Daoy (cell line): ENCODE data around the gene GALR3. TPM values are rescaled to one million over a fixed set of nuclear protein-coding genes. Genes with fewer than 3 reads are reported as not detected.
"Not testable (repeated sequence)": the region's sequence is repeated elsewhere in the genome, so short reads cannot be mapped to it uniquely, and the experiment has no call there.

Experiments used
- DNase-seq: peaks from one replicate; pipeline ENCODE4 v3.0.0-alpha.2; 2015; ENCODE audit warnings: low read depth
- total RNA-seq: library from RNA; depleted of rRNA; stranded (reverse); fragments of >200 nt; shearing (Covaris generic); gene quantifications from 2 replicates; pipeline ENCODE4 v1.2.3, GENCODE V29; 2014; rRNA removed

The GALR3 gene, protein sequence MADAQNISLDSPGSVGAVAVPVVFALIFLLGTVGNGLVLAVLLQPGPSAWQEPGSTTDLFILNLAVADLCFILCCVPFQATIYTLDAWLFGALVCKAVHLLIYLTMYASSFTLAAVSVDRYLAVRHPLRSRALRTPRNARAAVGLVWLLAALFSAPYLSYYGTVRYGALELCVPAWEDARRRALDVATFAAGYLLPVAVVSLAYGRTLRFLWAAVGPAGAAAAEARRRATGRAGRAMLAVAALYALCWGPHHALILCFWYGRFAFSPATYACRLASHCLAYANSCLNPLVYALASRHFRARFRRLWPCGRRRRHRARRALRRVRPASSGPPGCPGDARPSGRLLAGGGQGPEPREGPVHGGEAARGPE
- not detected in 2 replicates for total RNA-seq

DNA sequence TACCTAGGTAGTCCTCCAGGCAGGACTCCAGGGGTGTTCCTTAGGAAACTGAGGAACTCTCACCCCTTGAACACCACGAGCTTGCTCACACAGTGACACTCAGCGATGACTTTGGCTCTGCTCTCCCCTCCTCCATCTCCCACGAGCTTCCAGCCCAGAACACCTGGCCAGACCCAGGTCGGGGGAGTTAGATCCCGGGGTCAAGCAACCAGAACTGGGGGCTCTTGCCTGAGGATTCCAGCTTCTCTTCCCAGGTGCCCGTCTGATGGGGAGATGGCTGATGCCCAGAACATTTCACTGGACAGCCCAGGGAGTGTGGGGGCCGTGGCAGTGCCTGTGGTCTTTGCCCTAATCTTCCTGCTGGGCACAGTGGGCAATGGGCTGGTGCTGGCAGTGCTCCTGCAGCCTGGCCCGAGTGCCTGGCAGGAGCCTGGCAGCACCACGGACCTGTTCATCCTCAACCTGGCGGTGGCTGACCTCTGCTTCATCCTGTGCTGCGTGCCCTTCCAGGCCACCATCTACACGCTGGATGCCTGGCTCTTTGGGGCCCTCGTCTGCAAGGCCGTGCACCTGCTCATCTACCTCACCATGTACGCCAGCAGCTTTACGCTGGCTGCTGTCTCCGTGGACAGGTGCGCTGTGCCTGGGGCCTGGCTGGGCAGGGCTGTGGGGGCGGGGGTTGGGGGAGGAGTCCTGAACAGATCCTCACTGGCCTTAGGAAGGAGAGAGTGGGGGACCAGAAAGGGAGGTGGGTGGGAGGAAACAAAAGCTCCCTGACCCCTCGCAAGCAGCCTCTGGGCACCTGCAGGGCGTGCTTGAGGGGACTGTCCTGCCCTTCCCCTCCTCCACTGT lies at the start of gene GALR3:
Gene GALR3 (plus strand): TSS at position 249 of the 852 bp plus-strand sequence. CDS start 25 bp downstream, at position 274.
- DNase-seq: no peak

DNA sequence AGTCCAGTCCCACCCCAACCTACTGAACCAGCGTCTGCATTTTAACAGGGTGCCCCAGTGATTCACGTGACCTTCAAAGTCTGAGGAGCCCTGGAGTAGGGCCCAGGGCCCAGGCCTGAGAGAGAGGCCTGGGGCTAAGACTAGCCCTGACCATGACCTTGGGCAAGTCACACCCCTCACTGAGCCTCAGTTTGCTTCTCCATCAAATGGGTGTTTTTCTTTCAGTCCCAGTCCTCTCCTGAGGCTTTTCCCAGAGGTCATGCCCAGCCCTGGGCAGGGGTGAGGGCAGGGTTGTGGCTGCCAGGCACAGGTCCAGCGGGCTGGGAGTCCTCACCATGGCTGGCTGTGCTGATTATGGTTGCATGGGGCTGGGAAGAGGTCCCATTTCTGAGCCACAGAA lies 48.5 kb upstream of the GALR3 start:
- DNase-seq: no peak

DNA sequence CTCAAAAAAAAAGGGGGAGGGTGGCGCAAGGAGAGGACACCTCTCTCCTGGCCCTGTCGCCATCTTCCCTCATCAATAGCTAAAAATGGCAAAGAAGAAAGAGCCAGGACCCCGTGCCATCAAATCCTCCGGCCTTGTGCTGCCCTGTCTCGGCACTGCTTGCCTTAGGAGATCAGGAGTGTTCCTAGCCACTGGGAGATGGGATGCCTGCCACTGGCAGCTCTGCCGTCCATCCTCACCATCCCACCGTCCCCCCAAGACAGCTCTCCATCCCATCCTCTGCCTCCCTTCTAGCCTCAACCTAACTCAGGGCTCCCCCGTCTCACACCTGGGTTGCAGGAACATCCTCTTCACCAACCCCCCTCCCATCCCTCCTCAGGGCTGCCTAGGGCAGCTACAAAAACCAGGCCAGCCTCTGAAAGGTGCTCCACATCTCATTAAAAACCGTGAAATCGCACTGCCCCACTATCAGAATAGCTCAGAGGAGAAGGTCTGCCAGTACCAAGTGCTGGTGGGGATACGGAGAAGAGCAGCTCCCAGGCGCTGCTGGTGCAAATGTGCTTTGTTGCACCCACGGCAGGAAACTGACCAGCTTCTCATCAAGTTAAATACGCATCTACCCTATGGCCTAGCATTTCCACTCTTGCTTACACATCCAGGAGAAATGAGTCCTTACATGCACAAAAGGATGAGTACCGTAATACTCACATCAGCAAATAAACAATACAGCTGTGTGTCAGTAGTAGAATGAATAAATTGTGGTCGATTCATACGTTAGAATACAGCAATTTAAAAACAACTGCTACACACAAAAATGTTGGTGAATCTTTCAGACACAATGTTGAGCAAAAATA lies 47.2 kb upstream of the GALR3 start:
- peak; percentile 61 for DNase-seq

DNA sequence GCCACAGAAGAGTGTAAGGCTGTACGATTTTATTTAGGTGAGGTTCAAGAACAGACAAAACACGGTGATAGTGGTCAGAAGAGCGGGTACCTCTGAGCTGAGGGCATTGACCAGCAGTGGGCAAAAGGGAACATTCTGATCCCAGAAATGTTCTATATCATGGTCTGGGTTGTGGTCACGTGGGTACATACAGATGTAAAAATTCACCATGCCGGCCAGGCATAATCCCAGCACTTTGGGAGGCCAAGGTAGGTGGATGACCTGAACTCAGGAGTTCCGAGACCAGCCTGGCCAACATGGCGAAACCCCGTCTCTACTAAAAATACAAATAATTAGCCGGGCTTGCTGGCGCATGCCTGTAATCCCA lies 46.6 kb upstream of the GALR3 start:
- DNase-seq: peak; percentile 44

DNA sequence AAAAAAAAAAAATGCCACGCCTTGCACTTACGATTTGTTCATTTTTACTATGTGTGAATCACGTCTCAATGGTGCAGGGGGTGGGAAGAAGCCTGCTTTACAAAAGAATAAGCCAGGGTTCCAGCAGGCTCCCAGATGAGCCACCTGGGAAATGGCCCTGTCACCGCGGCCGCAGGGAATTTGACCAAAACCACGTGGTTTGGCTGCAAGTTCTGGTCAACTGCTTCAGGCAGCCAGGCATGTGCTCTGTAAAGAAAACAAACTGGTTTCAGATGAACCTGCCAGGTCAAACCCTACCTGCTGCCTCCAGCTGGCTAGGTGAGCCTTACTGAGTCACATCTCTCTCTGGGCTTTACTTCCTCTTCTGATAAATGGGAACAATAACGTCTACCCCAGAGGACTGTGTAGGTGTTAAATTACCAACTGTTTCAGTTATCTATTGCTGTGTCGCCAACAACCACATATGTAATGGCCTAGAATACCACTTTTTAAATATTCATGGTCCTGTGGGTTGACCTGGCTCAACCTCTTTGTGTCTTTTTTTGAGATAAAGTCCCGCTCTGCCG lies 46.0 kb upstream of the GALR3 start:
- DNase-seq: peak; percentile 89

DNA sequence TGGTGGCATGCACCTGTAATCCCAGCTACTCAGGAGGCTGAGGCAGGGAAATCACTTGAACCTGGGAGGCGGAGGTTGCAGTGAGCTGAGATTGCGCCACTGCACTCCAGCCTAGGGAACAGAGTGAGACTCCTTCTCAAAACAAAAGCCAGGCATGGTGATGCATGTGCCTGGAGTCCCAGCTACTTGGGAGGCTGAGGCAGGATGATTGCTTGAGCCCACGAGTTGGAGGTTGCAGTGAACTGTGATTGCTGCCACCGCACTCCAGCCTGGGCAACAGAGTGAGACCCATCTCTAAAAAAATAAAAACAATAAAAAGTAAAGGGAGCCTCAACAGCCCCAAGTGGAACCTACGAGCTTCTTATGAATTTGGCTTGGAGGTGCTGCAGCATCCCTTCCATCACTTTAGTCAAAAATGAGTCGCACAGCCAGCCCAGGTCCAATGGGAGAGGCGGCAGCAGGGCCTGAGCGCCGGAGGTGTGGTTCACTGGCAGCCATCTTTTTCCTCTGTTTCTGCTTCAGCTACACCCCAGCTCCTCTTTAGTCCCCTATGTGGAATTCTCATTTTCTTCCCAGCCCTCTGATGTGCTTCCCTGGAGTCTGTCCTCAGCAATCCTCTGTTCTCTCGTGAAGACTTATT lies 44.7 kb upstream of the GALR3 start:
- no peak for DNase-seq

DNA sequence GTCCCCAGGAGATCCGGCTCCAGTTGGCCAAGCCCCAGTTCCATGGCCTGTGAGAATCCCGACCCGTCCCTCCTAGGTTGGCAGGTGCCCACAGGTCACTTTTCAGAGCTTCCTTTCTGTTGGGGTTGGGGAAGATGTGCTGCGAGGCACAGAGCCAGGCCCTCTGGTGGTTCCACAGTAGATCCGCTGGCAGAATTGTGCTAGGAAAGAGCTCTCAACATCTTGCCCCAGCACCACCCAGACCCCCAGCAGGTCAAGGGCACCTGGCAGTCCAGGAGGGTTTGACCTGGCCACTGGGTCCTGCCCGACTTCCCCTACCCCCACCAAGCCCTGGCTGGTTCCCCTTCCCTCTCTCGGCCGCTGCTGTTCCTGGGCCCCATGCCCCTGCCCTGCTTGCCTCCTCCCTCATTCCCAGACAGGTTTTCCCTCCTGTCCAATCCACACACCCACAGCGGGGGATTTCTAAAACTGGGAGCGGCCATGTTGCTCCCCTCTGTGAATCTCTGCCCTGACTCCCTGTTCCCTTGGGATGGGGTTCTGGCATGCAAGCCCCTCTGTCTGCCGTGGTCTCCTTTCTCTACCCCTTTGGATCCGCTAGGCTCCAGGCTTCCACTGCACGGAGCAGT lies 41.6 kb upstream of the GALR3 start:
- DNase-seq: no peak

DNA sequence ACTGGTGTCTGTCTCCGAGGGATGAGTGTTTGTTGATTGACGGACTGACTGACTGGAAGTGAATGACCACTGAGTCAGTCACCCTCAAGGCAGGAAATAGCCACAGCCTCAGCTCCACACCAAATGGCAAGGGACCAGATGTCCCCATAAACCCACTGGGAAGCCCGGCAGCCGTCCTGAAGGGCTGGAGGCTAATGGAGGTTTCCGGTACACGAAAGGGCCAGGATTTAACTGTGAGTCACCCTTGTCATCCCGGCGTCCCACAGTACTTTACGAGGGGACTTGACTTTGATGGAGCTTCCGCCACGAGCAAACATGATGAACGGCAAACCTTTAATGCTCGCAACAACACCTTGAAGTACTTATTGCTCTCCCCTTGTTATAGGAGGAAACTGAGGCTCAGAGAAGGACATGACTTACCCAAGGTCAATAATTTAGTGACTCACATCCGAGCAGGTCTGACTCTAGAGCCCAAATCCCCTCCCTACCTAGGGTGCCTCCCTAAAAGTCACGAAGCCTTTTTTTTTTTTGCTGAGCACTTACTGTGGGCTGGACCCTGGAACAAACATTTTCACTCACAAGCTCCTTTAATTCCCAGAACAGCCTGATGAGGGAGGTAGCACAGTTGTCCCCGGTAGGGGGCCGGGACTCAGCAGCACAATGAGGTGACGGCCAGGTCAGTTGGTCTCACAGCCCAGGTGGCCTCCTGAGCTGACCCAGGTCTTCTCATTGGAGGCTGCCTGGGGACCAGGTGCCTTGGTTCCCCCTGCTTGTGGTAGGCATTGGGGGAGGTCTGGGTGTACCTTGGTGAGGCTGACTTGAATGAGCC lies 40.6 kb upstream of the GALR3 start:
- peak; percentile 68 for DNase-seq

DNA sequence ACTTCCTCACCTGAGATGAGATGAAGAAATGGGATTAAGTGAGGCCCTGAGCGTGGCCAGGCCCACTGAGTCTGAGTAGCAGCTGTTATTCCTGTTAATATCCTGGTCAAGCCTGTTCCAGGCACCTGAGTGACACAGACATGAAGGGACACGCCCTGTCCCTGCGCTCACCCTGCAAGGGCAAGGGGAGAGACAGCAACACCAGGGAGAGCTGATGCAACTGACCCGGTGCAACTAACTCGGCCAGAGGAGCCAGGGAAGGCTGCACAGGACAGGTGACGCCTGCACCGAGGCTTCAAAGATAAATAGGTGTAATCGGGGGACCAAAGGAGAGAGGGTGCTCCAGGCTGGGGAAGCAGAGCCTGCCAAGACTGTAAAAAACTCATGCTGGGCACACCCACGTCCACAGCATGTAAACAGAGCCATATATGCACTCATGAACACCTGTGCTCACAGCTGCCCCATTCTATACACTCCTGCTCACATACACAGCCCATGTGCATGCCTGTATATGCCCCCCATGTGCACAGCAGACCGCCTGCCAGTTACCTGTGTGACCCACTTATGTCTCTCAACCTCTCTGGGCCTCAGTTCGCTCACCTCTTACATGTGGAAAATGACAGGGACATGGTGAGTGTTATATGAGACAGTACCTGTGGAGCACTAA lies 38.2 kb upstream of the GALR3 start:
- no peak for DNase-seq

DNA sequence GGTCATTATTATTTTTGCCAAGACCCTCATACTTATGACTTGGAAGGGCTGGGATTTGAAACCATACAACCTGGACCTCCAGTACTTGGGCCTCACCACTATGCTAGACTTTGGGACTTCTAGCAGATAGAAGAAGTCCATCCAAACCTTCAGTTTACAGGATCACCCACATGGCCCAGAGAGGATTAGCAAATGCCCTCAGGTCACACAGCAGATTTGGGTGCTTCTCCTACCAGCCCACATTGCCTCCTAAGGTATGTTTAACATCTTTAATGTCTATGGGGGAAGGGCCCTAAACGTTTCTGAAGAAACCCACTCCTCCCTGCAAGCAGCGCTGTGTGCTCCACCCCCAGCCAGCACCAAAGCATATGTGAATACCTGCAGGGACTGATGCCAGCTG lies 32.9 kb upstream of the GALR3 start:
- no peak for DNase-seq

DNA sequence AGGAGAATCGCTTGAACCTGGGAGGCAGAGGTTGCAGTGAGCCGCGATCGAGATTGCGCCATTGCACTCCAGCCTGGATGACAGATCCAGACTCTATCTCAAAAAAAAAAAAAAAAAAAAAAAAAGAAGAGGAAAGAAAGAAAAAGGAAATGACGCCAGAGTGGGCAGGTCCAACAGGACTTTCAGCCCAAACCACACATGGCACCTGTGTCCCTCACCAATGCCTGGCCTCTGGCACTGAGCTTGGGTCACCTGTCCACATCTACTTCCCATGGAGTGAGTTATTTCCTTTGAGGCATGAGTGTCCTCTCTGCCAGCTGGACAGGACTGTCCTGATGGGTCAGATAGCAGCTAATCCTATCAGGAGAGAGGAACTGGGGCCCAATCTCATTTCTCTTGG lies 30.7 kb upstream of the GALR3 start:
- no peak for DNase-seq

DNA sequence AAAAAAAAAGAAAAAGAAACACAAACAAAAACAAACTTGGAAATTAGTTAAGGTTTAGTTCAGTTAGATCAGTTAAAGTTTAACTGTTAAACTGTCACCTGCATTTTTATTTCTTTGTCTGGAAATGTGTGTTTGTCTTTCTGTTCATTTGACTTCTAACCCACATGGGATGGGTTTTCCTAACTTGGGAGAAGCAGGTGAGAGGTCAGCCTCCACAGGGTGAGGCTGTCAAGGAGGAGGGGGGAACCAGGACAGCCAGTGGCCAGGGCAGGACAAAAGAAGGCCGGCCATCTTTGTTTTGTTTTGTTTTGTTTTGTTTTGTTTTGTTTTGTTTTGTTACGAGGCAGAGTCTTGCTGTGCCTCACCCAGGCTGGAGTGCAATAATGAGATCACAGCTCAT lies 28.8 kb upstream of the GALR3 start:
- DNase-seq: no peak

DNA sequence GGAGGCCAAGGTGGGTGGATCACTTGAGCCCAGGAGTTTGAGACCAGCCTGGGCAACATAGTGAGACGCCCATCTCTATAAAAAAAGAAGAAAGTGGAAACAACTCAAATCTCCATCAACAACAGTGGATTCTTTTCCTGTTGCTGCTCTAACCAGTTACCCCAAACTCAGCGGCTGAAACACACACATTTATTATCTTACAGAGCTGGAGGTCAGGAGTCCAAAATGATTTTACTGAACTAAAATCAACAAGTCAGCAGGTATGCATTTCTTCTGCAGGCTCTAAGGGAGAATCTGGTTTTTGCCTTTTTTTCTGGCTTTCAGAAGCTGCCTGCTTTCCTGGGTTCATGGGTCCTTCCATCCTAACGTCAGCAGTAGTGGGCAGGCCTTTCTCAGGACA lies 27.1 kb upstream of the GALR3 start:
- no peak for DNase-seq

DNA sequence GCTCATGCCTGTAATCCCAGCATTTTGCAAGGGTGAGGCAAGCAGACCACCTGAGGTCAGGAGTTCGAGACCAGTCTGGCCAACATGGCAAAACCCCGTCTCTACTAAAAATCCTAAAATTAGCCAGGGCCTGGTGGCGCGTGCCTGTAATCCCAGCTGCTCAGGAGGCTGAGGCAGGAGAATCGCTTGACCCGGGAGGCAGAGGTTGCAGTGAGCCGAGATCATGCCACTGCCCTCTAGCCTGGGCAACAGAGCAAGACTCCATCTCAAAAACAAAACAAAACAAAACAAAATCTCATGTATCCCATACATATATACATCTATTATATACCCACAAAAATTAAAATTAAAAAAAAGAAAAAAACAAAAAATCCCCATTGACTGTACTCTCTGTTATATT lies 25.9 kb upstream of the GALR3 start:
- not testable (repeated sequence) for DNase-seq

DNA sequence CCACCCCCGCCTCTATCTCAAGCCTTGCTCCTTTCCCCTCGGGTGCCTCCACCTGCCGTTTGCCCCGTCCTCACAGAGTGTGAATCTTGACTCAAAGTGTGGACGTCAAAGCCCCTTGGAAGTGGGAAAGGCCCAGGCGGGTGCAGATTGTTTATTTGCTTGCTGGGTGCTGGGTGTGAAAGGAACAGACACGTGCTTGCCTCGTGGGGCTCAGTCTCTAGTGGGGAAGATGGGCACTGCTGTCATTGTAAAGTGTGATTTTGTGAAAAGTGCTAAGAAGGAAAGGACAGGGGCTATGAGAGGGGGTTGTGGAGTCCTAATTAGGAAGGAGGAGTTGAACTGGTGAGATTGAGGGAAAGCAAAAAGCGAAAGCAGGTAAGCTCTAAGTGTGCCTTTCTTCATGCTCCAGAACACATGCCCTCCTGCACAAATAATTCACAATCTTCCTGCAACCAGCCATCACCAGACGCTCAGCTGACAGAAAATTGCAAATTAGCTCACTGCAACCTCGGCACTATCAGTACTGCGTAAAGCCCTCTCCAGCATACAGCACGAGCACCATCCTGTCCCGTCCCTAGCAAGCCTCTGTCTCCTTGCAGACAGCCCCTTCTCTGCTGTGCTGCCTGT lies 25.2 kb upstream of the GALR3 start:
- DNase-seq: no peak

DNA sequence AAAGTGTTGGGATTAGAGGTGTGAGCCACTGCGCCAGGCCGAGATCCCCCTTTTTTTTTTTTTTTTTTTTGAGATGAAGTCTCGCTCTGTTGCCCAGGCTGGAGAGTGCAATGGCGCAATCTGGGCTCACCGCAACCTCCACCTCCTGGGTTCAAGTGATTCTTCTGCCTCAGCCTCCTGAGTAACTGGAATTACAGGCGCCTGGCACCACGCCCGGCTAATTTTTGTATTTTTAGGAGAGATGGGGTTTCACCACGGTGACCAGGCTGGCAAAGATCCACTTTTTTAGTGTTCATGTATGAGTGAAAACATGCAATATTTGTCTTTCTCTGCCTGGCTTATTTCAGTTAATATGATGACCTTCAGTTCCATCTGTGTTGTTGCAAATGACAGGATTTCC lies 23.2 kb upstream of the GALR3 start:
- not testable (repeated sequence) for DNase-seq

DNA sequence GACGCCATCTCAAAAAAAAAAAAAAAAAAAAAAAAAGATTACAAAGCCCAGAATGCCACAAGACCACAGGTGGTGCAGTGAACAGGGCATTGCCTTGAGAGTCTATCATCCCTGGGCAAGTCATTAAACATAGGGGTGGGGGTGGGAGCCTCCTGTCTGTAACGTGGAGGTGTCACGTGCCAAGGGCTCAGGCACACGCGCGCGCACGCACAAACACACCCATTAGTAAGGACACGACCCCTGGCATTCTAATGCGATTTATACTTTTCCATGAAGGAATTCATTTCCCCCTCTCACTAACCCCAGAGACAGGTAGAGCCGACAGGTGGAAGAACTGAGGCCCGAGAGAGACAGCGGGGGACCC lies 21.3 kb upstream of the GALR3 start:
- no peak for DNase-seq

DNA sequence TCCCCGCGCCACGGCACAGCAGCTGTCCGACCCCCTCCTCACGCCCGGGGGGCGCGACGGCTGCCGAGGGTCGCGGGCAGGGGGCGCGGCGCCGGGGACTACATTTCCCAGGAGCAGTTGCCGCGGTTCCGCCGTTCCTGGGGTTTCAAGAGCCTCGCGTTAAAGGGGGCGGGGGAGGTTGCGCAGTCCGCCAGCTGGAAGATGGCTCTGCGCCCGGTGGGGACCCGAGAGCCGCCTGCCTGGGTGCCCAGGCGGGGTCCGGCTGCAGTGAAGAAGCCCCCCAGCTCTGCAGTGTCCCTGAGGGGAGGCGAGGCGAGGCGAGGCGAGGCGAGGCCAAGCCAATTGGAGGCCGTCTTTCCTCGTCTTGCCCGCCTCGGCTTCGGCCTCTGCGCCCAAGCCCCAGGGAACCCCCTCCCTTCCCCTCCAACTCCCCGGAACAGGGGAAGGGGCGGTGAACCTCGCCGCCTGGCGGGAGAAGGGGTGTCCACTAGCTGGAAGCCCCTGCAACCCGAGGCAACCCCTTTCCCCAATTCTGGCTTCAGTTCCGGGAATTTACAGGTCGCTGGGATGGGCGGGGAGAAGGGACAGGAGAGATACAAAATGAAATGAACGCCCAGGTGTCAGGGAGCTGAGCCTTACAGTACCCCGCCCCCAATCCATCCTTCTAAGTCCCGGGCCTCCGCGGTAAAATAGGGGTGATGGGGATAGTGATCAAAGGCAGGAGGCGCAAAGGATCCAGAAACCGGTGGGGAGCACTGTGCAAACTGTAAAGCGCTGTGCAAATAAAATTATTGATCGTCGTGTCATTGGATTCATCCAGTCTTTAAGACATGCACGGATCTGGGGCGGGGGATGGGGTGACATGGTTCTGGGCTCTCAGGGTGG lies 20.6 kb upstream of the GALR3 start:
- DNase-seq: peak; percentile 53
